HG02678 (cell line): ENCODE measurements around the gene ARHGAP6.

Experiments used
- ATAC-seq: cut with Tn5 transposase; IDR thresholded peaks from one replicate; pipeline ENCODE4 v1.9.1; 2021; ENCODE audit warnings: mild to moderate bottlenecking, moderate library complexity; ENCODE audit not compliant: unreplicated experiment

ARHGAP6 gene

GRCh38 chrX:11189097-11189496, 476.6 kb downstream of the ARHGAP6 start:
- ATAC-seq: no peak

DNA sequence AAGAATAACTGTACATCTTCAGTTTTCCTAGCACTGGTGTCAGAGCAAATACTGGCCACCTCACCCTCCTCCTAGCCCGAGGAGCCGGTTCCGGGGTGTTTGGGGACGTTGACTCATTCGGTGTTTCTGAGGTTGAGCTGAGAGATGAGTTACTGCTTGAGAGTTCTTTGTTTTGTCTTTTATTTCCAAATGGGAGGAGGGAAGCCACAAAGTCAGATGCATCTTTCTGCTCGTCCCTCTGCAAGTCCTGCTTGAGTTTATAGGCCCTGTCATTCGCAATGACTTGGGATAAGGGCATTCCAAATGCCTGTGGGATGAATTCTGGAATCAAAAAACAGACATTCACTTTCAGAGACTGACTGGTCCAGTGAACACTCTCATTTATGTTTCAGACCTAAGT, 477.1 kb downstream of the ARHGAP6 start:
- no peak for ATAC-seq

GRCh38 chrX:11187001-11187400, 478.7 kb downstream of the ARHGAP6 start:
- no peak for ATAC-seq

DNA sequence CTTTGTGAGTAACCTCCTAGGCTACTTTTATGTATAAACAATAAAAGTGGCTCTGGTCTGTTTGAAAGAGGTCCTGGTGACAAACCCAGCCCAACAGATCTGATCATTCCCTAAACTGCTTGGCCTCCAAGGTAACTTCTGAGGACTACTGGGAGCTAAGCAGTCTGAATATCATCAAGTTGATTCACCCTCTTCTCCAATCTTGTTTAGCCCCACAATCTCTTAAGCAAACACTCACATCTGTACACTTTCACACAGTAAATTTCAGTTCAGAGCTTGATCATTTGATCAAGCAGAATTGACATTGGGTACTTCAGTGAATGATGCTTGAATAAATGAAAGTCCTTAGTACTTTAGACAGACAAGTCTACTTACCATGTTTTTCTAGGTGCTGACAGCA, 479.9 kb downstream of the ARHGAP6 start:
- no peak for ATAC-seq

- ATAC-seq: no peak
Observed at GRCh38 chrX:11180571-11180970, 485.1 kb downstream of the ARHGAP6 start.

GRCh38 chrX:11172415-11172814, 493.3 kb downstream of the ARHGAP6 start:
- ATAC-seq: no peak

GRCh38 chrX:11171956-11172355, 493.8 kb downstream of the ARHGAP6 start:
- no peak for ATAC-seq

DNA sequence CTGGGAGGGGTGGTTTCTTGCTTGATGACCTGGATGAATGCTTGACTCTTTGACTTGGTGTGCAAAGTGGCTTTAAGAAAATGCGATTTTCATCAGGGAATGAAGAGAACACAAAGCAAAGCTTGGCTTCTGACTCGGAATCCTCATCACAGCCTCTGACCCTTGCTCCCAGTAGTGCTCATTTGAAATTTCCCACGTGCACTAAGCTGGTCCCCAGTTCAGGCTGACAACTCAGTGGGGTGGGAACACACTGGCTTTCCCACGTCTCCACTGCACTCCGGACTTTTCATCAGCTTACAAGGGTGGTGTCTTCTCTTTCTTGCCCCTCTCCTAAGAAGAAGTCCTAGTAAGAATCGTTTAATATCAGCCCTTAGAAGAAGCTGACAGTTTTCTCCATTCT, 501.3 kb downstream of the ARHGAP6 start:
- ATAC-seq: no peak

- ATAC-seq: no peak
Observed at GRCh38 chrX:11159149-11159548, 506.6 kb downstream of the ARHGAP6 start.

- no peak for ATAC-seq
Observed at GRCh38 chrX:11151799-11152559, 513.7 kb downstream of the ARHGAP6 start.

DNA sequence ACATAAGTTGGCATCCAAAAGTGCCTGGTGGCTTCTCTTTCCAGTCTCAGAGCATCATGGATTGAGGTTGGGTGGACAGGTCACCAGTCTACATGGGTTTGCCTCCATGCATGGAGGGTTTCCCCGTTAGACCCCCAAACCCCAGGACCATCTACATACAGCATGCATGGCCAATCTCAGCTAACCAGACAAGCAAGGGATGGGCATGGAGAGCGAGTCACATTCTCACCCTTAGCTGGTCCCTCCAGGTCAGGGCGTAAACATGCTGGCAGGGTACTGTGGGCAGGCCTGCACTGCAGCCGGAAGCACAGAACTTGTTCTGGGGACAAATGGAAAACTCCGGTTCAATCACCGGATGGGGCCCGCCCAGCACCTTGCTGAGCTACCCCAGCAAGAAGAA, 517.3 kb downstream of the ARHGAP6 start:
- no peak for ATAC-seq

GRCh38 chrX:11146411-11146810, 519.3 kb downstream of the ARHGAP6 start:
- ATAC-seq: no peak

- ATAC-seq: peak; percentile 79
Observed at GRCh38 chrX:11143931-11144678, 521.6 kb downstream of the ARHGAP6 start.

DNA sequence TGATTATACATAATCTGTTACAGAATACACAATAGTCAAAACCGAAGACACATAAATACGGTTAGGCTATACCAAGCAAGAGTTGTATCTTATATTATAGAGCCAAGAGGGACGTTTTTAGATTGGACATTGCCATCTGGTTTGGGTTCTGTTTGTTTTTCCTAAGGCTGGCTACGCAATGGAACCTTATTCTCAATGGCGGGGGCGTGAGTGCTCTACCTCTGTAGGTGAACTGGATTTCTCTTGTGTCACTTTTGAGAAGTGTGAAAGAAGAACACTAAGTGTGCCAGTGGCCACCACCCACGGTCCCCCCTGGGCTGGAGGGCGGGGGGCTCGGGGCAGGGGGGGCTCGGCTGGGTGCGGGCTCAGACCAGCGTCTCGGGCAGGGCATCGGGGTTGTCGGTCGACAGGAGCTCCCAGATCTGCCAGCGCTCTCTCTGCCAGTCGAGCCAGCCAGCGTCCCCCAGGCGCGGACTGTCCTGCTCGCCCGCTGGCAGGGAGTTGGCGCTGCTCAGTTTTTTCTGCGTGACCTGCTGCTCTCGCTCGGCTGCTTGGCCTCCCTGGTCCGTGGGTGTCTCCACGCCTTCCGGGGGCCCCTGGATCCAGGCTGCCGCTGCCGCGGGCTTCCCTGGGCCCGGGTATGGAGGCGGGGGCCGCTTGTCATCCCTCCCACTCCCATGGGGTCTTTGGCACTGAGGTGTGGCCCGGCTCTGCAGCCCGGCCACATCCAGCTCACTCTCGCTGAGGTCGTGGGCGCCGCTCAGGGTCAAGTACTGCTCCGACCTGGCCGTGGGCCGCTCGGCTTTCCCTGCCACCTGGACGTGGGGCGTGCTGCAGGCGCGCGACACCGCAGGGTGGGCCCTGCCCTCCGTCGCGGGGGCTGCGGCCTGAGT, 527.0 kb downstream of the ARHGAP6 start:
- ATAC-seq: no peak

GRCh38 chrX:11137543-11138139, 528.1 kb downstream of the ARHGAP6 start:
- ATAC-seq: no peak

DNA sequence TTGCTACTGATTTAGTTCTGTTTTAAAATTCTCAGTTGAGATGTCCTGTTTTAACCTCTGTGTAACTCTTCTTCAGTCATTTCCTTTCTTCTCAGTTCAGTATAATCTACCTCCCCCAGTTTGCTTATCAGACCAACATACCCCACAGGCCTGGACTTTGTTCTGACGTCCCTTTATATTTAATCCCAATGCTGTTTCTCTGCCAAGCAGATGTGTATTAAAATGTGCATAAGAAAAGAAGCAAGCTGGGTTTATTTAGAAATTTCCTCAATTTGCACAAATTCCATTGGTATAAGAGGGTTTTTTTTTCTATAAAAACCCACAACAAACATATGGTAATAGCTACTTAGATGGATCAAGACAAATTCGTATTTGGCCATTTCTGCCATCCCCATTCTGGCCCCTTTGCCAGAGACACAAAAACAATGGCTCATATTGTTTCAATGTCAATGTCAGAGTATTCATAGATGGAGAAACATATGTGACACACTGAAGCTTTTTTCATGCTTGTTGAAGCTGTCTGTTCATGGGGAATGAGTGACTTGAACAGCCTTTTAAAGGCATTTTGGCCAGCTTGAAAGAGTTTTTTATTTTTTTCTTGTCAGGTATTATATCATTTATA, 530.0 kb downstream of the ARHGAP6 start:
- no peak for ATAC-seq

DNA sequence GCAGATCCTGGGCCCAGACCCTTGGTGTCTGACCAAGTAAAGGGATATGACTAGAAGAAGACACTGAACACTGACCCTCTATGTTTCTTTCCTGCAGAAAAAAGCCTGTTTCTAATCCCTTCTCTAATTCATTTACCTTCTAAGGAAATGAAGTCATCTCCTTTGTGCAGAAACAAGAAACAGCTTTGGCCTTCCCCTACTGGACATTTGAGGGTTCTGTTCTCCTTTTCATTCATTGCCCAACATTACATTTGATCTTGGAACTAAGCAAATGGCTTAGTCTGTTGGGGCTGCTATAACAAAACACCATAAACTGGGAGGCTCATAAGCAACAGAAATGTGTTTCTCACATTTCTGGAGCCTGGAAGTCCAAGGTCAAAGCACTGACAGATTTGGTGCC, 534.6 kb downstream of the ARHGAP6 start:
- ATAC-seq: no peak

GRCh38 chrX:11130136-11130535, 535.6 kb downstream of the ARHGAP6 start:
- no peak for ATAC-seq

- ATAC-seq: no peak
Observed at GRCh38 chrX:11129534-11130105, 536.1 kb downstream of the ARHGAP6 start.

DNA sequence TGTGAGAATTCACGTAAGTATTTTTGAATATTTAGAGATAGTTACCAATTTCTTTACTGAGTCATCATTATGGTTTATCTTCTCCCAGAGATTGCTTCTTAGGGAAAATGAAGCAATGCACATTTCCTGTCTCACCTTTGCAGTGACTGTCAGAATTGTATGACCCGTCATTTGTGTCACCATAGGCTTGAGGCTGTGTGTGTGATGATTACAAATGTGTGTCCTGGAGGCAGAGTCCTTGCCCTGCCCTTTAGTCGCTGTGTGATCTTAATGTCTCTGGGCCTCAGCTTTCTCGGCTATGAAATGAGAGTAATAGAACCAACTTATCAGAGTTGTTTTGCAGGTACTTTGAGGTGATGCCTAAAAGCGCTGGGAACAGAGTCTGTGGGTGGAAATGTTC, 540.7 kb downstream of the ARHGAP6 start:
- no peak for ATAC-seq
